SK-N-SH (cell line): ENCODE data around the gene HOXB5.

Experiments
- ELF1 ChIP-seq: IDR thresholded peaks from 2 replicates; pipeline ENCODE4 v1.4.0; 2012
- EP300 ChIP-seq, 2 experiments: IDR thresholded peaks; 2 replicates each; pipeline versions ENCODE4 v1.4.0 to v1.6.1; 2012; ENCODE audit warnings: borderline replicate concordance in 1 of 2, low read depth in 1 of 2, low read length in 1 of 2
- FOXM1 ChIP-seq: IDR thresholded peaks from 2 replicates; pipeline ENCODE4 v1.4.0; 2012; ENCODE audit warnings: low read depth, mild to moderate bottlenecking
- GATA2 ChIP-seq: sonication (generic); formaldehyde crosslinking; IDR thresholded peaks from 2 replicates; pipeline ENCODE4 v1.5.0; 2020; ENCODE audit warnings: mild to moderate bottlenecking, missing genetic modification reagents
- RAD21 ChIP-seq: IDR thresholded peaks from 2 replicates; pipeline ENCODE4 v1.6.1; 2012; ENCODE audit warnings: mild to moderate bottlenecking, low read length
- TCF12 ChIP-seq: IDR thresholded peaks from 2 replicates; pipeline ENCODE4 v1.4.0; 2012
- TEAD4 ChIP-seq: IDR thresholded peaks from 2 replicates; pipeline ENCODE4 v1.4.0; 2012; ENCODE audit warnings: mild to moderate bottlenecking, borderline replicate concordance; ENCODE audit not compliant: insufficient read depth
- TF ChIP-seq, protein P1 (sequence below): fragments of 200-600 bp; sonication (generic); IDR thresholded peaks from 2 replicates; pipeline ENCODE4 v1.6.1; 2017; ENCODE audit warnings: antibody characterized with exemption, mild to moderate bottlenecking, moderate library complexity
- TF ChIP-seq, protein P2 (sequence below): fragments of 150-350 bp; IDR thresholded peaks from 2 replicates; pipeline ENCODE4 v1.6.1; 2017; ENCODE audit warnings: antibody characterized with exemption, low read length, low read depth, borderline replicate concordance
- TF ChIP-seq, protein P3 (sequence below): IDR thresholded peaks from 2 replicates; pipeline ENCODE4 v1.4.0; 2012; ENCODE audit warnings: low read depth, borderline replicate concordance
- TF ChIP-seq, protein P4 (sequence below): IDR thresholded peaks from 2 replicates; pipeline ENCODE4 v1.4.0; 2012; ENCODE audit warnings: low read depth
- TF ChIP-seq, protein P5 (sequence below): fragments of 150-350 bp; IDR thresholded peaks from 2 replicates; pipeline ENCODE4 v1.6.1; 2016; ENCODE audit warnings: mild to moderate bottlenecking, low read depth, low read length
- TF ChIP-seq, protein P6 (sequence below): IDR thresholded peaks from 2 replicates; pipeline ENCODE4 v1.6.1; 2012; ENCODE audit warnings: mild to moderate bottlenecking, low read depth, low read length, moderate library complexity

DNA sequence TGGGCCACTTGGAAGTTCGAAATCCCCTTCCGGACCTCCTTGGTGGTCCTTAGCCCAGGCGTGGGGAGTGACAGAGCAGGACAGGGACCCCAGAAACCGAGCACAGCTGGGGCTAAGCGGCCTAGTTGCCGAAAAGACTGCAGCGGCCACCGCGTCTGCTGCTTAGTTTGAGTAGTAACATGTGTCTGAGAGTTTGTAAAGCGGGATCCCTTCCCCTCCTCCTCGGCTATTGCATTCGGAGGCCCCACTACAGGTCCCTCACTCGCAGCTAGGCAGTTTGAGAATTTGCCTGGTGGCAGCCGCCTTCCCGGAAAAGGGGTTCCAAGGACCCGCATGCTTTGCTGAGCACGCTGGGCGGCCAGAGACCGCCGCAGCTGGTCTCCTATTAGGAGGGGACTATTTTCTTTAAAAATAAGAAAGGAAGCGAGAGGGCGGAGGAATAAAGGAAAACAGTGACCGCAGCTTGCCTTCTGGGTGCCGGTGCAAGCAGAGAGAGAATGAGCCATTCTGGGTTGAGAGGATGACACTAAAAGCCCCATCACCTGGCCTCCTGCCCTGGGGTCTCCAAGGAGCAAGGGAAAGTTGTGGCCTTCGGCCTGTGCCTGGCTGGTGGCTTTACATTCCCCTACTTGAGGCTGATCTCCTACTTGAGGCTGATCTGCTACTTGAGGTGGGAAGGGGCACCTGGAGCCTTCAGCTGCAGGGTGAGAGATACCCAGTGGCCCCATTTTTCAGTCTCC lies 1.1 kb upstream of the HOXB5 start:
- TF ChIP-seq, protein P1, sequence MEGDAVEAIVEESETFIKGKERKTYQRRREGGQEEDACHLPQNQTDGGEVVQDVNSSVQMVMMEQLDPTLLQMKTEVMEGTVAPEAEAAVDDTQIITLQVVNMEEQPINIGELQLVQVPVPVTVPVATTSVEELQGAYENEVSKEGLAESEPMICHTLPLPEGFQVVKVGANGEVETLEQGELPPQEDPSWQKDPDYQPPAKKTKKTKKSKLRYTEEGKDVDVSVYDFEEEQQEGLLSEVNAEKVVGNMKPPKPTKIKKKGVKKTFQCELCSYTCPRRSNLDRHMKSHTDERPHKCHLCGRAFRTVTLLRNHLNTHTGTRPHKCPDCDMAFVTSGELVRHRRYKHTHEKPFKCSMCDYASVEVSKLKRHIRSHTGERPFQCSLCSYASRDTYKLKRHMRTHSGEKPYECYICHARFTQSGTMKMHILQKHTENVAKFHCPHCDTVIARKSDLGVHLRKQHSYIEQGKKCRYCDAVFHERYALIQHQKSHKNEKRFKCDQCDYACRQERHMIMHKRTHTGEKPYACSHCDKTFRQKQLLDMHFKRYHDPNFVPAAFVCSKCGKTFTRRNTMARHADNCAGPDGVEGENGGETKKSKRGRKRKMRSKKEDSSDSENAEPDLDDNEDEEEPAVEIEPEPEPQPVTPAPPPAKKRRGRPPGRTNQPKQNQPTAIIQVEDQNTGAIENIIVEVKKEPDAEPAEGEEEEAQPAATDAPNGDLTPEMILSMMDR, result no peak
- TF ChIP-seq GATA2 (CRISPR knock-in tag) (no peak), EP300 (IDR thresholded peaks at IDR 0.05; ENCODE audit: borderline replicate concordance in 1 of 2, low read depth in 1 of 2, low read length in 1 of 2) (no peak), TCF12 (no peak), RAD21 (no peak), ELF1 (no peak), TEAD4 (no peak), FOXM1 (no peak)
- TF ChIP-seq, protein P2, sequence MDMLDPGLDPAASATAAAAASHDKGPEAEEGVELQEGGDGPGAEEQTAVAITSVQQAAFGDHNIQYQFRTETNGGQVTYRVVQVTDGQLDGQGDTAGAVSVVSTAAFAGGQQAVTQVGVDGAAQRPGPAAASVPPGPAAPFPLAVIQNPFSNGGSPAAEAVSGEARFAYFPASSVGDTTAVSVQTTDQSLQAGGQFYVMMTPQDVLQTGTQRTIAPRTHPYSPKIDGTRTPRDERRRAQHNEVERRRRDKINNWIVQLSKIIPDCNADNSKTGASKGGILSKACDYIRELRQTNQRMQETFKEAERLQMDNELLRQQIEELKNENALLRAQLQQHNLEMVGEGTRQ, result no peak
- TF ChIP-seq, protein P3, sequence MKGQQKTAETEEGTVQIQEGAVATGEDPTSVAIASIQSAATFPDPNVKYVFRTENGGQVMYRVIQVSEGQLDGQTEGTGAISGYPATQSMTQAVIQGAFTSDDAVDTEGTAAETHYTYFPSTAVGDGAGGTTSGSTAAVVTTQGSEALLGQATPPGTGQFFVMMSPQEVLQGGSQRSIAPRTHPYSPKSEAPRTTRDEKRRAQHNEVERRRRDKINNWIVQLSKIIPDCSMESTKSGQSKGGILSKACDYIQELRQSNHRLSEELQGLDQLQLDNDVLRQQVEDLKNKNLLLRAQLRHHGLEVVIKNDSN, result no peak
- TF ChIP-seq, protein P4, sequence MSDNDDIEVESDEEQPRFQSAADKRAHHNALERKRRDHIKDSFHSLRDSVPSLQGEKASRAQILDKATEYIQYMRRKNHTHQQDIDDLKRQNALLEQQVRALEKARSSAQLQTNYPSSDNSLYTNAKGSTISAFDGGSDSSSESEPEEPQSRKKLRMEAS, result no peak
- TF ChIP-seq, protein P5, sequence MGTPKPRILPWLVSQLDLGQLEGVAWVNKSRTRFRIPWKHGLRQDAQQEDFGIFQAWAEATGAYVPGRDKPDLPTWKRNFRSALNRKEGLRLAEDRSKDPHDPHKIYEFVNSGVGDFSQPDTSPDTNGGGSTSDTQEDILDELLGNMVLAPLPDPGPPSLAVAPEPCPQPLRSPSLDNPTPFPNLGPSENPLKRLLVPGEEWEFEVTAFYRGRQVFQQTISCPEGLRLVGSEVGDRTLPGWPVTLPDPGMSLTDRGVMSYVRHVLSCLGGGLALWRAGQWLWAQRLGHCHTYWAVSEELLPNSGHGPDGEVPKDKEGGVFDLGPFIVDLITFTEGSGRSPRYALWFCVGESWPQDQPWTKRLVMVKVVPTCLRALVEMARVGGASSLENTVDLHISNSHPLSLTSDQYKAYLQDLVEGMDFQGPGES, result no peak
- TF ChIP-seq, protein P6, sequence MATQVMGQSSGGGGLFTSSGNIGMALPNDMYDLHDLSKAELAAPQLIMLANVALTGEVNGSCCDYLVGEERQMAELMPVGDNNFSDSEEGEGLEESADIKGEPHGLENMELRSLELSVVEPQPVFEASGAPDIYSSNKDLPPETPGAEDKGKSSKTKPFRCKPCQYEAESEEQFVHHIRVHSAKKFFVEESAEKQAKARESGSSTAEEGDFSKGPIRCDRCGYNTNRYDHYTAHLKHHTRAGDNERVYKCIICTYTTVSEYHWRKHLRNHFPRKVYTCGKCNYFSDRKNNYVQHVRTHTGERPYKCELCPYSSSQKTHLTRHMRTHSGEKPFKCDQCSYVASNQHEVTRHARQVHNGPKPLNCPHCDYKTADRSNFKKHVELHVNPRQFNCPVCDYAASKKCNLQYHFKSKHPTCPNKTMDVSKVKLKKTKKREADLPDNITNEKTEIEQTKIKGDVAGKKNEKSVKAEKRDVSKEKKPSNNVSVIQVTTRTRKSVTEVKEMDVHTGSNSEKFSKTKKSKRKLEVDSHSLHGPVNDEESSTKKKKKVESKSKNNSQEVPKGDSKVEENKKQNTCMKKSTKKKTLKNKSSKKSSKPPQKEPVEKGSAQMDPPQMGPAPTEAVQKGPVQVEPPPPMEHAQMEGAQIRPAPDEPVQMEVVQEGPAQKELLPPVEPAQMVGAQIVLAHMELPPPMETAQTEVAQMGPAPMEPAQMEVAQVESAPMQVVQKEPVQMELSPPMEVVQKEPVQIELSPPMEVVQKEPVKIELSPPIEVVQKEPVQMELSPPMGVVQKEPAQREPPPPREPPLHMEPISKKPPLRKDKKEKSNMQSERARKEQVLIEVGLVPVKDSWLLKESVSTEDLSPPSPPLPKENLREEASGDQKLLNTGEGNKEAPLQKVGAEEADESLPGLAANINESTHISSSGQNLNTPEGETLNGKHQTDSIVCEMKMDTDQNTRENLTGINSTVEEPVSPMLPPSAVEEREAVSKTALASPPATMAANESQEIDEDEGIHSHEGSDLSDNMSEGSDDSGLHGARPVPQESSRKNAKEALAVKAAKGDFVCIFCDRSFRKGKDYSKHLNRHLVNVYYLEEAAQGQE, result no peak
